ENCODE measurements around the gene PSORS1C2. TPM values are rescaled to one million over a fixed set of nuclear protein-coding genes. Genes with fewer than 3 reads are reported as not detected.
"Not testable (repeated sequence)": the region's sequence is repeated elsewhere in the genome, so short reads cannot be mapped to it uniquely, and the experiment has no call there.

Gene PSORS1C2
- total and polyA plus RNA-seq, 2 experiments from 2014 or later = not detected

- no peak overlapping the region for H3K4me3 ChIP-seq
- in situ Hi-C loops (cut with MboI) = no loop called here
- H2AFZ ChIP-seq = no peak overlapping the region
- H3K27ac ChIP-seq = no peak overlapping the region
- H3K9me2 ChIP-seq (ENCODE audit: insufficient read depth) = no peaks in the 10 kb centered on the region
- no peaks in the 10 kb centered on the region for H3K9me3 ChIP-seq (ENCODE audit: low read depth)
- H3F3A ChIP-seq (ENCODE audit: insufficient read depth) = peaks cover 18% of the 10 kb centered on the region; the same call in 1 of the 2 replicates
- 66 to 76% methylated on average over 15 to 16 of the region's 16 CpGs for WGBS, 2 experiments (ENCODE audit: low coverage in 1 of 2, low lambda C conversion rate in 2 of 2, missing lambda C conversion rate in 2 of 2)
- no peak for TF ChIP-seq EZH2 (IDR thresholded peaks at IDR 0.05; ENCODE audit: insufficient read depth, poor library complexity, severe bottlenecking)
- no peak for TF ChIP-seq EZH2phosphoT487 (IDR thresholded peaks at IDR 0.05; ENCODE audit: insufficient read depth, low read depth)
- no peak overlapping the region for H3K4me2 ChIP-seq (ENCODE audit: unreplicated experiment)
- no peaks in the 10 kb centered on the region for H3K36me3 ChIP-seq (ENCODE audit: low read depth)
- H3K27me3 ChIP-seq (replicated peaks; ENCODE audit: insufficient read depth) = no peaks in the 10 kb centered on the region
- no peaks in the 10 kb centered on the region for H3K79me2 ChIP-seq (ENCODE audit: insufficient read depth)
- DNase-seq = no peak
- peaks cover 13% of the 10 kb centered on the region for H3K4me1 ChIP-seq (ENCODE audit: insufficient read depth)
- H4K20me1 ChIP-seq (ENCODE audit: insufficient read depth) = no peaks in the 10 kb centered on the region
- H3K9ac ChIP-seq = no peak overlapping the region
These were observed 33.4 kb upstream of the PSORS1C2 start for GRCh38 chr6:31171931-31172905.

GRCh38 chr6:31170987-31171671, 32.3 kb upstream of the PSORS1C2 start:
- Histone ChIP-seq H3K9me2 (ENCODE audit: insufficient read depth) (no peaks in the 10 kb centered on the region), H4K20me1 (ENCODE audit: insufficient read depth) (no peaks in the 10 kb centered on the region), H3K9me3 (ENCODE audit: low read depth) (no peaks in the 10 kb centered on the region), H3K27me3 (replicated peaks; ENCODE audit: insufficient read depth) (no peaks in the 10 kb centered on the region), H3K36me3 (ENCODE audit: low read depth) (no peaks in the 10 kb centered on the region), H3K4me2 (ENCODE audit: unreplicated experiment) (no peak overlapping the region), H2AFZ (no peak overlapping the region), H3K4me3 (no peak overlapping the region), H3K27ac (no peak overlapping the region), H3F3A (ENCODE audit: insufficient read depth) (peaks cover 13% of the 10 kb centered on the region; the same call in 1 of the 2 replicates), H3K79me2 (ENCODE audit: insufficient read depth) (no peaks in the 10 kb centered on the region), H3K4me1 (ENCODE audit: insufficient read depth) (peaks cover 6% of the 10 kb centered on the region), H3K9ac (no peak overlapping the region)
- in situ Hi-C loops (cut with MboI) = no loop called here
- no peak for DNase-seq
- TF ChIP-seq EZH2 (IDR thresholded peaks at IDR 0.05; ENCODE audit: insufficient read depth, poor library complexity, severe bottlenecking) (no peak), EZH2phosphoT487 (IDR thresholded peaks at IDR 0.05; ENCODE audit: insufficient read depth, low read depth) (no peak)
- WGBS, 2 experiments (ENCODE audit: low coverage in 1 of 2, low lambda C conversion rate in 2 of 2, missing lambda C conversion rate in 2 of 2) = 79% methylated on average over 8 to 10 of the region's 10 CpGs

GRCh38 chr6:31170600-31170881, 31.7 kb upstream of the PSORS1C2 start, which contains the start of gene POU5F1:
Gene POU5F1 (minus strand): TSS chr6:31170682. CDS start chr6:31170620, 62 bp downstream.
- no peaks in the 10 kb centered on the region for H3K9me3 ChIP-seq (ENCODE audit: low read depth)
- WGBS, 2 experiments (ENCODE audit: low coverage in 1 of 2, low lambda C conversion rate in 2 of 2, missing lambda C conversion rate in 2 of 2) = 56 to 63% methylated on average over 4 to 9 of the region's 9 CpGs
- H3K4me3 ChIP-seq = no peak within 1 kb of the TSS
- TF ChIP-seq EZH2phosphoT487 (IDR thresholded peaks at IDR 0.05; ENCODE audit: insufficient read depth, low read depth) (no peak), EZH2 (IDR thresholded peaks at IDR 0.05; ENCODE audit: insufficient read depth, poor library complexity, severe bottlenecking) (no peak)
- no peak within 1 kb of the TSS for H2AFZ ChIP-seq
- peaks cover 7% of the 10 kb centered on the region; the same call in 1 of the 2 replicates for H3F3A ChIP-seq (ENCODE audit: insufficient read depth)
- H4K20me1 ChIP-seq (ENCODE audit: insufficient read depth) = no peaks in the 10 kb centered on the region
- no peaks in the 10 kb centered on the region for H3K9me2 ChIP-seq (ENCODE audit: insufficient read depth)
- H3K79me2 ChIP-seq (ENCODE audit: insufficient read depth) = no peaks in the 10 kb centered on the region
- in situ Hi-C loops (cut with MboI) = no loop called here
- H3K4me1 ChIP-seq (ENCODE audit: insufficient read depth) = peaks cover under 1% of the 10 kb centered on the region; the same call in 1 of the 2 replicates
- no peaks in the 10 kb centered on the region for H3K36me3 ChIP-seq (ENCODE audit: low read depth)
- H3K4me2 ChIP-seq (ENCODE audit: unreplicated experiment) = no peak within 1 kb of the TSS
- no peak for DNase-seq
- H3K9ac ChIP-seq = no peak within 1 kb of the TSS
- H3K27ac ChIP-seq = no peak within 1 kb of the TSS
- no peaks in the 10 kb centered on the region for H3K27me3 ChIP-seq (replicated peaks; ENCODE audit: insufficient read depth)

GRCh38 chr6:31169858-31170599, 31.2 kb upstream of the PSORS1C2 start:
- H3F3A ChIP-seq (ENCODE audit: insufficient read depth); H4K20me1 ChIP-seq (ENCODE audit: insufficient read depth); H3K4me3 ChIP-seq; H3K4me2 ChIP-seq (ENCODE audit: unreplicated experiment); H2AFZ ChIP-seq; in situ Hi-C loops (cut with MboI); H3K9ac ChIP-seq; H3K27ac ChIP-seq; H3K27me3 ChIP-seq (replicated peaks; ENCODE audit: insufficient read depth); H3K9me3 ChIP-seq (ENCODE audit: low read depth); H3K79me2 ChIP-seq (ENCODE audit: insufficient read depth); H3K4me1 ChIP-seq (ENCODE audit: insufficient read depth); H3K36me3 ChIP-seq (ENCODE audit: low read depth); DNase-seq; H3K9me2 ChIP-seq (ENCODE audit: insufficient read depth): not testable (repeated sequence)
- WGBS, 2 experiments (ENCODE audit: low coverage in 1 of 2, low lambda C conversion rate in 2 of 2, missing lambda C conversion rate in 2 of 2) = 57% methylated on average over 19 to 22 of the region's 23 CpGs

Data from GM23248 (cell line).